PC-3 (cell line): Measurements from ENCODE around the gene CORO2B. TPM values are rescaled to one million over a fixed set of nuclear protein-coding genes. Genes with fewer than 3 reads are reported as not detected.

ENCODE experiments used
- ATAC-seq: fragments of 200-7000 bp; cut with Tn5 transposase; 2 replicates; pipeline ENCODE4 v1.9.1; 2020; ENCODE audit warnings: mild to moderate bottlenecking, moderate library complexity
- BruUV-seq: library from RNA; stranded (reverse); fragments of 400-500 nt; replicated peaks from 2 replicates; lab custom pipeline; 2021; lab: Mats Ljungman, UMichigan
- CTCF ChIA-PET: fragments of 300-600 bp; sonication (Branson Sonifier 250); formaldehyde crosslinking; loops from one replicate; lab custom pipeline; 2022; ENCODE audit warnings: antibody characterized with exemption; lab: Charles Lee
- POLR2A ChIA-PET: fragments of 300-600 bp; sonication (Branson Sonifier 250); formaldehyde crosslinking; loops from one replicate; lab custom pipeline; 2022; ENCODE audit warnings: antibody characterized with exemption; ENCODE audit not compliant: unreplicated experiment; lab: Charles Lee
- DNase-seq: peaks from one replicate; pipeline ENCODE4 v3.0.0-alpha.2; 2015
- H2AFZ ChIP-seq: fragments of 300-600 bp; sonication (generic); 2 replicates; pipeline ENCODE4 v1.6.0; 2016; ENCODE audit warnings: antibody characterized with exemption, low read length
- H3F3A ChIP-seq: fragments of 300-600 bp; sonication (generic); one replicate; pipeline ENCODE4 v1.6.0; 2017; ENCODE audit warnings: antibody characterized with exemption, low read length, control low read depth, mild to moderate bottlenecking; ENCODE audit not compliant: unreplicated experiment
- H3K27ac ChIP-seq: fragments of 300-600 bp; sonication (generic); 2 replicates; pipeline ENCODE4 v1.5.1; 2016; ENCODE audit warnings: mild to moderate bottlenecking, low read length
- H3K27me3 ChIP-seq: fragments of 300-600 bp; sonication (generic); 2 replicates; pipeline ENCODE4 v1.6.1; 2016; ENCODE audit warnings: low read length, mixed read lengths
- H3K36me3 ChIP-seq: fragments of 300-600 bp; sonication (generic); 2 replicates; pipeline ENCODE4 v1.6.1; 2016; ENCODE audit warnings: low read depth, mixed run types, low read length, mixed read lengths
- H3K4me1 ChIP-seq: fragments of 300-600 bp; sonication (generic); 2 replicates; pipeline ENCODE4 v1.5.1; 2016; ENCODE audit warnings: low read length; ENCODE audit not compliant: insufficient read depth
- H3K4me2 ChIP-seq: fragments of 300-600 bp; sonication (generic); 2 replicates; pipeline ENCODE4 v1.6.0; 2016; ENCODE audit warnings: low read length
- H3K4me3 ChIP-seq: fragments of 300-600 bp; sonication (generic); 2 replicates; pipeline ENCODE4 v1.5.1; 2016; ENCODE audit warnings: mild to moderate bottlenecking, low read length, mixed read lengths
- H3K79me2 ChIP-seq: fragments of 300-600 bp; sonication (generic); 2 replicates; pipeline ENCODE4 v1.6.1; 2017; ENCODE audit warnings: low read length, mixed read lengths
- H3K9ac ChIP-seq: fragments of 300-600 bp; sonication (generic); 2 replicates; pipeline ENCODE4 v1.6.0; 2016; ENCODE audit warnings: mild to moderate bottlenecking, low read length
- H3K9me2 ChIP-seq: fragments of 300-600 bp; sonication (generic); replicated peaks from 2 replicates; pipeline ENCODE4 v1.6.1; 2016; ENCODE audit warnings: mixed run types, low read length, mixed read lengths
- H3K9me3 ChIP-seq: fragments of 300-600 bp; sonication (generic); 2 replicates; pipeline ENCODE4 v1.6.1; 2016; ENCODE audit warnings: low read length, mixed read lengths
- H4K20me1 ChIP-seq: fragments of 300-600 bp; sonication (generic); 2 replicates; pipeline ENCODE4 v1.6.1; 2016; ENCODE audit warnings: low read length, mixed read lengths
- EZH2 ChIP-seq: fragments of 300-600 bp; sonication (generic); IDR thresholded peaks from one replicate; pipeline ENCODE4 v1.6.1; 2017; ENCODE audit warnings: antibody characterized with exemption, mild to moderate bottlenecking, low read length; ENCODE audit not compliant: unreplicated experiment
- EZH2phosphoT487 ChIP-seq: fragments of 300-600 bp; sonication (generic); IDR thresholded peaks from 2 replicates; pipeline ENCODE4 v1.6.1; 2018; ENCODE audit warnings: mild to moderate bottlenecking, antibody characterized with exemption, low read length, borderline replicate concordance
- intact Hi-C: fragments of 100-400 bp; cut with micrococcal nuclease; formaldehyde crosslinking; loops from 2 replicates; pipeline ENCODE4 v1.9.0; 2023
- total RNA-seq: library from RNA; depleted of rRNA; stranded (reverse); fragments of >200 nt; gene quantifications from 2 replicates; pipeline ENCODE4 v1.2.3, GENCODE V29; 2014
- TF ChIP-seq, protein P1 (sequence below): fragments of 300-600 bp; sonication (generic); conservative IDR thresholded peaks from 2 replicates; pipeline ENCODE4 v1.5.1; 2017; ENCODE audit warnings: antibody characterized with exemption, low read depth, mild to moderate bottlenecking, low read length

Gene CORO2B
- total RNA-seq, 1 experiment from 2014 or later = 0.66 TPM

DNA sequence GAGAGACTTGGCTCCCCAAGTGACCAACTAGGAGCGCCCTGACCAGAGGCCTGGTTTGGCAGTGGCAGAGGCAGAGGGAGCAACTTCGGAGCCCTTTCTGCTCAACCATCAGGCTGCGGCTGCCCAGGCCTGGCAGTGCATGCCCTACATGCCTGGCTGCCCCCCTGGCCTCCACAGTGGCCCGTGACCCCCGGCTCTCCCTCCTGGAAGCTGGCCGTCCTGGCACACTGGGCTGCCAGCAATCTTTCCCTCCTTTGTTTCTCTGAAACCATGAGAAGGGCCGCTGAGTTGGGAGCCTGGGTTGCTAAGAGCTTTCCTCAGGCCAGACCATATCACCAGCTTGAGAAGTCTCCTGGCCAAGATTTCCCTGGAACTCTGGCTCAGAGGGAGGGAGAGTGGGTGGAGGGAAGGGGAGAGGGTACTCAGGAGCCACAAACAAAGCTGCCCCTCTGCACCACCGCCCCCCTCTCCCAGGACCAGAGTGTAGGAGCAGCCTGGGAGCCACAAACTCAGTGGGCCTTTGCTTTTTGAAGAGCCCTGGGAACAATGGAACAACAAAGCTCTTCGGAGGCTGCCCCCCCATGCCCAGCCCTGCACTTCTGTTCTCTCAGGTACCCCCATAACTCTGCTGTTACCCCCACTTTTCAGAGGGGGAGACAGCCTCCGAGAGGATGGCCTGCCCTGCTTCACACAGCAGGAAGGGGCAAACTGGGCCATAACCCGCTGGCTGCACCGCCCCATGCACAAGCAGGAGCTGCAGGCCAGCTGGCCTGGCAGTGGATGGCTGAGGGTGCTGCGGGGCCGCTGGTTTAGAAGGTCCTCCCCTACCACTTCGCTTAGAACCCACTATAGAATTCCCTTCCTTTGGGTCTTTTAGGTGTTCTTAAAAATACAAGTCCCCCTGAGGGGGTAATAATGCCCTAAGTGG is 11.3 kb downstream of the CORO2B start:
- Histone ChIP-seq H4K20me1 (no peaks in the 10 kb centered on the region), H3K9me2 (no peaks in the 10 kb centered on the region), H3K36me3 (no peaks in the 10 kb centered on the region), H3K27ac (no peak overlapping the region), H3F3A (no peaks in the 10 kb centered on the region), H3K9ac (no peak overlapping the region), H3K27me3 (no peaks in the 10 kb centered on the region), H2AFZ (no peak overlapping the region), H3K4me2 (no peak overlapping the region), H3K4me3 (no peak overlapping the region), H3K9me3 (no peaks in the 10 kb centered on the region), H3K4me1 (peaks cover 15% of the 10 kb centered on the region), H3K79me2 (no peaks in the 10 kb centered on the region)
- no TSS peak for BruUV-seq
- TF ChIP-seq EZH2 = no peak
- no peak for TF ChIP-seq EZH2phosphoT487
- TF ChIP-seq, protein P1, sequence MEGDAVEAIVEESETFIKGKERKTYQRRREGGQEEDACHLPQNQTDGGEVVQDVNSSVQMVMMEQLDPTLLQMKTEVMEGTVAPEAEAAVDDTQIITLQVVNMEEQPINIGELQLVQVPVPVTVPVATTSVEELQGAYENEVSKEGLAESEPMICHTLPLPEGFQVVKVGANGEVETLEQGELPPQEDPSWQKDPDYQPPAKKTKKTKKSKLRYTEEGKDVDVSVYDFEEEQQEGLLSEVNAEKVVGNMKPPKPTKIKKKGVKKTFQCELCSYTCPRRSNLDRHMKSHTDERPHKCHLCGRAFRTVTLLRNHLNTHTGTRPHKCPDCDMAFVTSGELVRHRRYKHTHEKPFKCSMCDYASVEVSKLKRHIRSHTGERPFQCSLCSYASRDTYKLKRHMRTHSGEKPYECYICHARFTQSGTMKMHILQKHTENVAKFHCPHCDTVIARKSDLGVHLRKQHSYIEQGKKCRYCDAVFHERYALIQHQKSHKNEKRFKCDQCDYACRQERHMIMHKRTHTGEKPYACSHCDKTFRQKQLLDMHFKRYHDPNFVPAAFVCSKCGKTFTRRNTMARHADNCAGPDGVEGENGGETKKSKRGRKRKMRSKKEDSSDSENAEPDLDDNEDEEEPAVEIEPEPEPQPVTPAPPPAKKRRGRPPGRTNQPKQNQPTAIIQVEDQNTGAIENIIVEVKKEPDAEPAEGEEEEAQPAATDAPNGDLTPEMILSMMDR = no peak
- POLR2A ChIA-PET = no interaction called here
- DNase-seq (no peak), ATAC-seq (no peak)
- intact Hi-C loops = no loop called here
- CTCF ChIA-PET = no interaction called here

- Histone ChIP-seq H4K20me1 (no peaks in the 10 kb centered on the region), H3K27me3 (no peaks in the 10 kb centered on the region), H3K9ac (no peak overlapping the region), H3K4me3 (no peak overlapping the region), H3K79me2 (no peaks in the 10 kb centered on the region), H3K9me3 (no peaks in the 10 kb centered on the region), H3F3A (no peaks in the 10 kb centered on the region), H3K4me2 (no peak overlapping the region), H3K4me1 (peaks cover 8% of the 10 kb centered on the region), H3K36me3 (no peaks in the 10 kb centered on the region), H3K27ac (no peak overlapping the region), H2AFZ (no peak overlapping the region), H3K9me2 (no peaks in the 10 kb centered on the region)
- no peak for DNase-seq
- ChIA-PET CTCF (no interaction called here), POLR2A (no interaction called here)
- no TSS peak for BruUV-seq
- TF ChIP-seq EZH2phosphoT487 (no peak), EZH2 (no peak)
- TF ChIP-seq, protein P1 = no peak
- ATAC-seq = no peak
- intact Hi-C loops = no loop called here
These were observed 12.1 kb downstream of the CORO2B start for GRCh38 chr15:68590721-68591389.

DNA sequence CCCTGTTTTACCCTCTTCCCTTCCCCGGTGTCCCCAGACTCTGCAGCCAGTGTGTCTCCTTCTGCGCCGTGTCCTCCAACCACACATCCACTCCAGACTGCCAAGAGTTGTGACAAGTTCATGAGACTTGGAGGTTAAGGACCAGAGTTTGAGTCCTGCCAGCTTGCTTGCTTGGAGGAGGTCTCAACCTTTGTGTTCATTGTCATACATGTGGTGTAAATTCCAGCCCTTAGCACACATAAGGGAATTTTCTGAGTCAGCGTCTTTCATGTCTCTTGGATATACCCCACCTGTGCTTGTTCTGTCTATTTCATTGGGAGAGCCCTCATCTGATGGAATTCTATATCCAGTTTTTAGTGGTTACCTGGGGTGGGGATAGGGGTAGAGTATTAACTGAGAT is 13.3 kb downstream of the CORO2B start:
- no peaks in the 10 kb centered on the region for H3K27me3 ChIP-seq
- no TSS peak for BruUV-seq
- H3K9me3 ChIP-seq = no peaks in the 10 kb centered on the region
- no peak overlapping the region for H3K4me2 ChIP-seq
- no peak for ATAC-seq
- intact Hi-C loops = no loop called here
- TF ChIP-seq EZH2phosphoT487 = no peak
- TF ChIP-seq, protein P1 = no peak
- no peak for TF ChIP-seq EZH2
- H3K27ac ChIP-seq = no peak overlapping the region
- POLR2A ChIA-PET = no interaction called here
- no peak overlapping the region for H3K4me3 ChIP-seq
- no peak overlapping the region for H3K9ac ChIP-seq
- H2AFZ ChIP-seq = no peak overlapping the region
- no peaks in the 10 kb centered on the region for H3K36me3 ChIP-seq
- DNase-seq = no peak
- H3K79me2 ChIP-seq = no peaks in the 10 kb centered on the region
- H3F3A ChIP-seq = no peaks in the 10 kb centered on the region
- no peaks in the 10 kb centered on the region for H3K9me2 ChIP-seq
- H3K4me1 ChIP-seq = no peaks in the 10 kb centered on the region
- H4K20me1 ChIP-seq = no peaks in the 10 kb centered on the region
- CTCF ChIA-PET = no interaction called here
